GM12801 (cell line): ENCODE data around the gene HSPA1A.

Experiments
- TF ChIP-seq, protein P1 (sequence below): IDR thresholded peaks from one replicate; pipeline ENCODE4 v1.5.1; 2011; ENCODE audit warnings: control low read depth; ENCODE audit not compliant: insufficient read length; ENCODE audit errors: extremely low read depth

HSPA1A gene

DNA sequence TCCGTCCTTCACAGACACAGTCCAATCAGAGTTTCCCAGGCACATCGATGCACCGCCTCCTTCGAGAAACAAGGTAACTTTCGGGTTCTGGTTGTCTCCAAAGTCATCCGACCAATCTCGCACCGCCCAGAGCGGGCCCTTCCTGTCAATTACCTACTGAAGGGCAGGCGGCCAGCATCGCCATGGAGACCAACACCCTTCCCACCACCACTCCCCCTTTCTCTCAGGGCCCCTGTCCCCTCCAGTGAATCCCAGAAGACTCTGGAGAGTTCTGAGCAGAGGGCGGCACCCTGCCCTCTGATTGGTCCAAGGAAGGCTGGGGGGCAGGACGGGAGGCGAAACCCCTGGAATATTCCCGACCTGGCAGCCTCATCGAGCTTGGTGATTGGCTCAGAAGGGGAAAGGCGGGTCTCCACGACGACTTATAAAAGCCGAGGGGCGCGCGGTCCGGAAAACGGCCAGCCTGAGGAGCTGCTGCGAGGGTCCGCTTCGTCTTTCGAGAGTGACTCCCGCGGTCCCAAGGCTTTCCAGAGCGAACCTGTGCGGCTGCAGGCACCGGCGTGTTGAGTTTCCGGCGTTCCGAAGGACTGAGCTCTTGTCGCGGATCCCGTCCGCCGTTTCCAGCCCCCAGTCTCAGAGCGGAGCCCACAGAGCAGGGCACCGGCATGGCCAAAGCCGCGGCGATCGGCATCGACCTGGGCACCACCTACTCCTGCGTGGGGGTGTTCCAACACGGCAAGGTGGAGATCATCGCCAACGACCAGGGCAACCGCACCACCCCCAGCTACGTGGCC, 12.1 kb downstream of the HSPA1A start, which contains the start of gene HSPA1B:
Gene HSPA1B, plus strand, starts transcription at position 453 of the 794 bp plus-strand sequence. Its CDS starts 213 bp downstream, at position 666.
- TF ChIP-seq, protein P1, sequence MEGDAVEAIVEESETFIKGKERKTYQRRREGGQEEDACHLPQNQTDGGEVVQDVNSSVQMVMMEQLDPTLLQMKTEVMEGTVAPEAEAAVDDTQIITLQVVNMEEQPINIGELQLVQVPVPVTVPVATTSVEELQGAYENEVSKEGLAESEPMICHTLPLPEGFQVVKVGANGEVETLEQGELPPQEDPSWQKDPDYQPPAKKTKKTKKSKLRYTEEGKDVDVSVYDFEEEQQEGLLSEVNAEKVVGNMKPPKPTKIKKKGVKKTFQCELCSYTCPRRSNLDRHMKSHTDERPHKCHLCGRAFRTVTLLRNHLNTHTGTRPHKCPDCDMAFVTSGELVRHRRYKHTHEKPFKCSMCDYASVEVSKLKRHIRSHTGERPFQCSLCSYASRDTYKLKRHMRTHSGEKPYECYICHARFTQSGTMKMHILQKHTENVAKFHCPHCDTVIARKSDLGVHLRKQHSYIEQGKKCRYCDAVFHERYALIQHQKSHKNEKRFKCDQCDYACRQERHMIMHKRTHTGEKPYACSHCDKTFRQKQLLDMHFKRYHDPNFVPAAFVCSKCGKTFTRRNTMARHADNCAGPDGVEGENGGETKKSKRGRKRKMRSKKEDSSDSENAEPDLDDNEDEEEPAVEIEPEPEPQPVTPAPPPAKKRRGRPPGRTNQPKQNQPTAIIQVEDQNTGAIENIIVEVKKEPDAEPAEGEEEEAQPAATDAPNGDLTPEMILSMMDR = no peak

DNA sequence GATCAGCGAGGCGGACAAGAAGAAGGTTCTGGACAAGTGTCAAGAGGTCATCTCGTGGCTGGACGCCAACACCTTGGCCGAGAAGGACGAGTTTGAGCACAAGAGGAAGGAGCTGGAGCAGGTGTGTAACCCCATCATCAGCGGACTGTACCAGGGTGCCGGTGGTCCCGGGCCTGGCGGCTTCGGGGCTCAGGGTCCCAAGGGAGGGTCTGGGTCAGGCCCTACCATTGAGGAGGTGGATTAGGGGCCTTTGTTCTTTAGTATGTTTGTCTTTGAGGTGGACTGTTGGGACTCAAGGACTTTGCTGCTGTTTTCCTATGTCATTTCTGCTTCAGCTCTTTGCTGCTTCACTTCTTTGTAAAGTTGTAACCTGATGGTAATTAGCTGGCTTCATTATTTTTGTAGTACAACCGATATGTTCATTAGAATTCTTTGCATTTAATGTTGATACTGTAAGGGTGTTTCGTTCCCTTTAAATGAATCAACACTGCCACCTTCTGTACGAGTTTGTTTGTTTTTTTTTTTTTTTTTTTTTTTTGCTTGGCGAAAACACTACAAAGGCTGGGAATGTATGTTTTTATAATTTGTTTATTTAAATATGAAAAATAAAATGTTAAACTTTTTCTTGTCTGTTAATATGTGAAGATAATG, 14.4 kb downstream of the HSPA1A start:
- TF ChIP-seq, protein P1 = no peak

DNA sequence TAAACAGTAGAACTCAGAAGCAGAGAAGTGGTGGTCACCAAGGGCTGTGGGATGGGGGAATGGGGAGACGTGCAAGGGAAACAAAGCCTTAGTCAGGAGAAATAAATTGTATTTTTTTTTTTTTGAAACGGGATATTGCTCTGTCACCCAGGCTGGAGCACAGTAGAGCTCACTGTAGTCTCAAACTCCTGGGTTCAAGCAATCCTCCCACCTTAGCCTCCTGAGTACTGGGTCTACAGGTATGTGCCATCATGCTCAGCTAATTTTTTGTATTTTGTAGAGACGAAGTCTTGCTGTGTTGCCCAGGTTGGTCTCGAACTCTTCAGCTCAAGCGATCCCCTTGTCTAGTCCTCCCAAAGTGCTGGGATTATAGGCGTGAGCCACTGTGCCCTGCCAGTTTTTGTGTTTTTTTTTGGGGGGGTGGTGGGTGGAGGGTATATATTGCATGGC, 15.6 kb downstream of the HSPA1A start:
- TF ChIP-seq, protein P1 = no peak

DNA sequence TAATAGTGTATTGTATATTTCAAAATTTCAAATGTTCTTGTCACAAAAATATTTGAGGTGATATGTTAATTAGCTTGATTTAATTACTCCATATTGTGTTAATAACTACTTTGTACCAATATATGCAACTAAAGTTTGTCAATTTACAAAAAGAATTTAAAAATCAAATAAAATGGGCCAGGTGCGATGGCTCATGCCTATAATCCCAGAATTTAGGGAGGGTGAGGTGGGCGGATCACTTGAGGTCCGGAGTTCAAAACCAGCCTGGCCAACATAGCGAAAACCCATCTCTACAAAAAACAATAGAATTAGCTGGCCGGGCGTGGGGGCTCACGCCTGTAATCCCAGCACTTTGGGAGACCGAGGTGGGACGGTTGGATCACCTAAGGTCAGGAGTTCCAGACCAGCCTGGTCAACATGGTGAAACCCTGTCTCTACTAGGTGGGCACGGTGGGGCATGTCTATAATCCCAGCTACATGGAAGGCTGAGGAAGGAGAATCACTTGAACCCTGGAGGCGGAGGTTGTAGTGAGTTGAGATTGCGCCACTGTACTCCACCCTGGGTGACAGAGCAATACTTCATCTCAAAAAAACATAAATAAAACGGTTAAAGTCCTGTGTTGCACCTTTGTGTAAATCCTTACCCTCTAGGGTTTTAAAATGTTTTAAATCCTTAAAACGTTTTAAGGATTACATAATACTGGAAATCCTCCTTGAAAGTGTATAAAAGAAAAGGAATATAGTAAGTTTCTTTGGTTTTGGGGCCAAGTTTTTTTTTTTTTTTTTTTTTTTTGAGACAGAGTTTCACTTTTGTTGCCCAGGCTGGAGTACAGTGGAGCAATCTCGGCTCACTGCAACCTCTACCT, 16.2 kb downstream of the HSPA1A start:
- TF ChIP-seq, protein P1 = no peak

DNA sequence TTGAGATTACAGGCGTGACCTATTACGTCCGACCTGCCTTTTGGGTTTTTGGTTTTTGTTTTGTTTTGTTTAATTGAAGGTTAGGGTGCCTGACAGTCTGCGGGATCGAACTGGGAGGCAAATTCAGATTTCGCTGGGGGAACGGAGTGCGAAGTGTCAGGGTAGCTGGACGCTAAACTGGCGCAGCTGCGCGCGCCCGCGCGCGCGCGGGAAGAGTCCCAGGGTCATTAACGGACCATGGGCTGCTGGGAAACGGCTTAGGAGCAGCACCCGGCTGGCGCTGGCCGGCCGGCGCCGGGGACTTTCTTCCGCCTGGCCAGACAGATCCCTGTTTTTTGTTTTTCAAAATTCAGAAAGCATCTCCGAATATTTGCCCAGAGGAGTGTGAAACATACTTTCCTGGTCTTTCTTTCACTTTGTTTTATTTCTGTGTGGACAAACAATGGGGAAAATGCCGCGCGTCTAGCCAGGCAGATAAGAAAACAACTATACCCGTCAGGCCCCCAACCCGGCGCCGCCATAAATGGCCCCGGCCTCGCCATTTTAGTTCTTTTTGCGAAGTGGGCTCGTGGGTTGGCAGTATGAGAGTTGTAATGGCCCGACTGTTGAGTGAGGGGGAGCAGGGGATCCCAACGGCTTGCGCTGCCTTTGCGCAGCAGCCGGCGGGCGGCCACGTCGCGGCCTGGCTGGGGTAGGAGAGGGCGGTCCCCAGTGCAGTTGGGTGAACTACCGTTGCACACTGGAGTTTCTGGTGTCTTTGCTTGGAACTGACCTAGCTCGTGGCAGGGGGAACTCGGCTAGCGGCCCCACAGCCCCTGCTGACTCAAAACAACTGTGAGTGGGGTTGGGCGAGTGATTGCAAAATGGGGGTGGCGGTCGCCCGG, 19.3 kb downstream of the HSPA1A start:
- TF ChIP-seq, protein P1 = no peak

DNA sequence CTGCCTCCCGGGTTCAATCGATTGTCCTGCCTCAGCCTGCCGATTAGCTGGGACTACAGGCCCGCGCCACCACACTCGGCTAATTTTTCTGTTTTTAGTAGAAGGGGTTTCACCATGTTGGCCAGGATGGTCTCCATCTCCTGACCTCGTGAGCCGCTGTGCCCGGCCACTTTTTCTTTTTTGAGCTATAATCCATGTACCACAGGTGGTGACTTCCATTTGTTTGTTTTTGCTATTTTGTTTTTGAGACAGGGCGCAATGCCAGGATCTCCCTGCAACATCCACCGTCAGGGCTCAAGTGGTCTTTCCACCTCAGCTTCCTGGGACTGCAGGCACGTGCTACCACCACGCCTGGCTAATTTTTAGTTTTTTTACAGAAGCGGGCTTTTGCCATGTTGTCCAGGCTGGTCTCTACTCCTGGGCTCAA, 20.7 kb downstream of the HSPA1A start:
- TF ChIP-seq, protein P1 = no peak
